SJSA1 (cell line): ENCODE results near the gene MZT2A. TPM values are rescaled to one million over a fixed set of nuclear protein-coding genes. Genes with fewer than 3 reads are reported as not detected.
"Not testable (repeated sequence)": the region's sequence is repeated elsewhere in the genome, so short reads cannot be mapped to it uniquely, and the experiment has no call there.

Experiments
- DNase-seq, 2 experiments: peaks; one replicate each; pipeline ENCODE4 v3.0.0-alpha.2; 2015 to 2020; ENCODE audit warnings: low spot score in 2 of 2, low read depth in 1 of 2
- H3K27ac ChIP-seq: fragments of 250-450 bp; sonication (Bioruptor Pico); 2 replicates; pipeline ENCODE4 v1.5.1; 2020; ENCODE audit warnings: mild to moderate bottlenecking, moderate library complexity
- H3K27me3 ChIP-seq: fragments of 250-450 bp; sonication (Bioruptor Pico); replicated peaks from 2 replicates; pipeline ENCODE4 v1.5.1; 2020; ENCODE audit warnings: mild to moderate bottlenecking, moderate library complexity
- H3K36me3 ChIP-seq: fragments of 250-450 bp; sonication (Bioruptor Pico); 2 replicates; pipeline ENCODE4 v1.5.1; 2020; ENCODE audit warnings: mild to moderate bottlenecking
- H3K4me1 ChIP-seq: fragments of 250-450 bp; sonication (Bioruptor Pico); replicated peaks from 2 replicates; pipeline ENCODE4 v1.6.1; 2021; ENCODE audit warnings: mild to moderate bottlenecking
- H3K4me3 ChIP-seq: fragments of 250-450 bp; sonication (Bioruptor Pico); 2 replicates; pipeline ENCODE4 v1.5.1; 2020; ENCODE audit warnings: mild to moderate bottlenecking
- H3K9me3 ChIP-seq: fragments of 250-450 bp; sonication (Bioruptor Pico); replicated peaks from 2 replicates; pipeline ENCODE4 v1.5.1; 2020; ENCODE audit warnings: mild to moderate bottlenecking
- total RNA-seq: library from RNA; depleted of rRNA; stranded (reverse); fragments of >200 nt; shearing (Covaris generic); gene quantifications from 2 replicates; pipeline ENCODE4 v1.2.3, GENCODE V29; 2014

Gene MZT2A
- total RNA-seq, 1 experiment from 2014 or later, result 52.5 TPM

DNA sequence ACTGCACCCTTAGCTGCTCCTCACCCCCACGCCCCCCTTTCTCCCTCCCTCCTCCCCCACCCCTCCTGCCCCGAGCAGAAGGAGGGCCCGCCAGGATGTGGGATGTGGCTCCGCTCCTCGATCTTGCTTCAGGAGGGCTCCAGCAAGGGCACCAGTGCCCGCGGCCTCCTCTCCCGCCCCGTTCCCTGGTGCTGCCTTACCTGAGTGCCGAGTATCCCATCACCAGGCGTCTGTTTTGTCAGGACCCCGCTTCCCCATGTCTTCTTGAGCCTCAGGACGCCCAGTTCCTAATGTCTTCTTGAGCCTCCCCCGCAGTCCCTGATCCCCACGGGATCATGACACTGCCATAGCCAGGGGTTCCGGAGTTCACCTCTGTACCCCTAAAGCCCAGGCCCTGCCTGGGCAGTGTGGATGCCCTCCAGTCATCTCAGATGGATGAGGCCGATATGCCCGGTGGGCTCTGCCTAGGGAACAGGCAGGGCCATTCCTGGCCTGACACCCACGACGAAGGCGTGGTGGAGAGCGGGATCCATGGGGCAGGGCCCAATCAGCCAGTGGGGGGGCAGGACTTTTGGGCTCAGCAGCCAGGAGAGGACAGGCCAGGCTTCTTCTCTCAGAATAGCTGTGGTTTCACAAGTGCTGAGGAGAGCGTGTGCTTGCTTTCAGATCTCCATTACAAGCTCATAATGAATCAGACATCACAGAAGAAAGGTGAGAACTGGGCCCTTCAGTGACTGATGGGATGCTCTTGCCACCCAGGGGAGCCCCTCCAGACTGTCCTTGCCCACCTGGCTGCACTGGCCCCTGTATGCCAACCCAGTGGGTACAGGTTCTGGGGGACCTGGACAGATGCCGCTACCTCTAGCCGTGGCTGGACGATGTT is 37.0 kb upstream of the MZT2A start:
- not testable (repeated sequence) for H3K27ac ChIP-seq, H3K36me3 ChIP-seq, H3K9me3 ChIP-seq, H3K27me3 ChIP-seq, H3K4me3 ChIP-seq, H3K4me1 ChIP-seq
- DNase-seq, result peak in 1 of 2 experiments; percentile 39

DNA sequence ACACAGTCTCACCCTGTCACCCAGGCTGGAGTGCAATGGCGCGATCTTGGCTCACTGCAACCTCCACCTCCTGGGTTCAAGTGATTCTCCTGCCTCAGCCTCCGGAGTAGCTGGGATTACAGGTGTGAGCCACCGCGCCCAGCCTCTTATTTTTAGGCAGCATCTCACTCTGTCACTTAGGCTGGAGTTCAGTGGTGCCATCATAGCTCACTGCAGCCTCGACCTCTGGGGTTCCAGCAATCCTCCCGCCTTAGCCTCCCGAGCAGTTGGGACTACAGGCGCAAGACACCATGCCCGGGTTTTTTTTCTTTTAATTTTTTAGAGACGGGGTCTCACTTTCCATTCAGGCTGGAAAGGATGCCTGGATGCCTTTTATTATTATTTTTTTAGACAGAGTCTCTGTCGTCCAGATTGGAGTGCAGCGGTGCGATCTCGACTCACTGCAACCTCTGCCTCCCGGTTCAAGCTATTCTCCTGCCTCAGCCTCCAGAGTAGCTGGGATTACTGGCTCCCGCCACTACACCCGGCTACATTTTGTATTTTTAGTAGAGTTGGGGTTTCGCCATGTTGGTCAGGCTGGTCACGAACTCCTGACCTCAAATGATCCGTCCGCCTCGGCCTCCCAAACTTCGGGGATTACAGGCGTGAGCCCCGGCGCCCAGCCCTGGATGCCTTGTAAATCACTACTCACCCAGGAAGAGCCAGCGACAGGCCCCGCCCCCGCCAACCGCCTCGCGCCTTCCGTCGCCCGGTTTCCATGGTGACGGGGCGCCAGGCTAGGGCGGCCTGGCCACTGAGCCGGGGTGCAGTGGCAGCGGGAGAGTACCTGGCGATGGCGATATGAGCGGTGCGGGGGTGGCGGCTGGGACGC is 35.2 kb upstream of the MZT2A start, which contains the start of gene CCDC74A:
Gene CCDC74A, plus strand, starts transcription at position 758 of the 871 bp plus-strand sequence. Its CDS starts 83 bp downstream, at position 841.
- H3K4me1 ChIP-seq, H3K36me3 ChIP-seq, H3K9me3 ChIP-seq, H3K27me3 ChIP-seq, H3K27ac ChIP-seq: not testable (repeated sequence)
- DNase-seq, result peak; percentile 59 to 80
- peak within 1 kb of the TSS; percentile 31 for H3K4me3 ChIP-seq

DNA sequence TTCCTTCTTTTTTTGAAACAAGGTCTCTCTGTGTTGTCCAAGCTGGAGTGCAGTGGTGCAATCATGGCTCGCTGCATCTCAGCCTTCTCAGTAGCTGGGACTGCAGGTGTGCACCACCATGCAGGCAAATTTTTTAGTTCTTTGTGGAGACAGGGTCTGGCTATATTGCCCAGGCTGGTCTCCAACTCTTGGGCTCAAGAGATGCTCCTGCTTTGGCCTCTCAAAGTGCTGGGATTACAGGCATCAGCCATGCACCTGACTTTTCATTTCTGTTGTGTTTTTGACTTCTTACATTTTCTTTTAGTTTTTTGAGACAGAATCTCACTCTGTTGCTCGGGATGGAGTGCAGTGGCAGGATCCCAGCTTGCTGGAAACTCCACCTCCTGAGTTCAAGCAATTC is 33.1 kb upstream of the MZT2A start:
- not testable (repeated sequence) for H3K4me1 ChIP-seq, H3K36me3 ChIP-seq, H3K27me3 ChIP-seq, H3K27ac ChIP-seq, H3K4me3 ChIP-seq, H3K9me3 ChIP-seq
- DNase-seq, result peak in 1 of 2 experiments; percentile 17

DNA sequence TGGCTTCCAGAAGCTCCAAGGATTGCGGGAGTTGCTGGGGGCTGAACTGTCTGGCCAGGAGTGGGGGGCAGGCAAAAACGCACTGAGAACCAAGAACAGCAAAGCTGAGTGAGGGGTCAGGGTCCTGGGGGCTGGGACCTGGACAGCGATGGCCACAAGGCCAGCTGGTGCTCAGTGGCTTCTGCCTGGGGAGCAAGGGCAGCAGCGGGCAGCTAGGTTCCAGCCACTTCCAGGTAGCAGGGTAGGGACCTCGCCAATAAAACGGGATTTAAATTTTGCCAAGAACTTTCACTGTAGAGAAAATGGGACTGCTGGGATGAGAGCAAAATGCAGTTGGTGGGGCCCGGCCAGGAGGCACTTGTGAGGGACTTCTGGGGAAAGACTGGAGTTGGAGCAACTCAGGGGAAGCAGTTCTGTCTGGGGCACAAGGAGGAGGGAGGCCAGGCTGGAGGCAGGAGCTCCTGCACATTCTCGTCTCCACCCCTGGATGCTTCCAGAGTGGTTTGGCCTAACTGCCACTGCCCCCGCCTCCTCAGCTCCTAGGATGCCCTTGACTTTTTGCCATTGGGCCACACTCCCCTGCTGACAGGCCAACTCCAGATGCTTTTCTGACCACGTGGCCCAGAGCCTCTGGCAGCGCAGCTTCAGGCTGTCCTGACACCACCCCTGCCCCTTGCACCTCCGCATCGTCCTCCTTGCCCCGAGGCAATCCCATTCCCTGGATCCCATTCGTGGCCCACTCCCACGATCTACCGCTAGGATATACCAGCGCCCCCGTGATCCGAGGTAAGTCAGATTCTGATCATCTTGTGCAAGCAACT is 30.0 kb upstream of the MZT2A start:
- H3K36me3 ChIP-seq, result 0 out of 2 replicates have a peak, but pooled peaks cover 3% of the 10 kb centered on the region
- no peaks in the 10 kb centered on the region for H3K9me3 ChIP-seq
- H3K27ac ChIP-seq, result no peak overlapping the region
- no peak for DNase-seq
- H3K27me3 ChIP-seq, result no peaks in the 10 kb centered on the region
- H3K4me1 ChIP-seq, result no peaks in the 10 kb centered on the region
- no peak overlapping the region for H3K4me3 ChIP-seq

DNA sequence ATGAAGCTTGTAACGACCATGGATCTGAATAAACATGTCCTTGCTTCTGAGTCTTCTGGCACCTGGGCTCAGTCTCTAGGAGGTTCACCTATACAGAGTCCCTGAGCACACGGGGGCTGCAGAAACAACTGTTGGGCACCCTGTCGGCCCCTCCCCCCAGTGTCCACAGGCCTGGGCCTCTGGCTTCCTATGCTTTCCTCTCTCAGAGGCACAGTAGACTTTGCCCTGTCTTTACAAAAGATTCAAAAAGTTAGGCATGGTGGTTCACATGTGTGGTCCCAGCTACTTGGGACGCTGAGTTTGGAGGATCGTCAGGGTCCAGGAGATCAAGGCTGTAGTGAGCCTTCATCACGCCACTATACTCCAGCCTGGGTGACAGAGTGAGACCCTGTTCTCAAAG is 29.3 kb upstream of the MZT2A start:
- H3K27me3 ChIP-seq, H3K9me3 ChIP-seq, H3K36me3 ChIP-seq, H3K27ac ChIP-seq, DNase-seq, H3K4me1 ChIP-seq, H3K4me3 ChIP-seq: not testable (repeated sequence)

DNA sequence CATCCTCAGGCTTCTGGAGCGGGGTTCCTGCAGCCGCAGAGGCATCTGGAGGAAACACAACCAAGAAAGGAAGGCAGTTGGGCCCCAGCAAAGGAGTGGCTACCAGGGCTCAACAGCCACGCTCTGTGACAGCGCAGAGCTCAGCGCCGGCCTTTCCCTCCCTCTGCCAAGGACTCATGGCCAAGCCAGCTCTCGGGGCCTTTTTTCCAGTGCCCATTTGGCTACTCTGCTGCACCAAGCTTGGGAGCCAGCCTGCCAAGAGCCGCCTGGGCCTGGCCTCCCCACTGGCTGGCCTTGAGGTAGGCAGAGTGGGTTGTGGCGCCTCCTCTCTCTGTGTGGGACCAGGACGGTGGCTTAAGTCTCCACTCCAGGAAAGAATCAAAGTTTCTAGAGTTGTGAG is 28.3 kb upstream of the MZT2A start:
- DNase-seq, result no peak
- no peaks in the 10 kb centered on the region for H3K27me3 ChIP-seq
- H3K4me1 ChIP-seq, result no peaks in the 10 kb centered on the region
- 0 out of 2 replicates have a peak, but pooled peaks cover 3% of the 10 kb centered on the region for H3K36me3 ChIP-seq
- no peaks in the 10 kb centered on the region for H3K9me3 ChIP-seq
- H3K4me3 ChIP-seq, result no peak overlapping the region
- H3K27ac ChIP-seq, result no peak overlapping the region

DNA sequence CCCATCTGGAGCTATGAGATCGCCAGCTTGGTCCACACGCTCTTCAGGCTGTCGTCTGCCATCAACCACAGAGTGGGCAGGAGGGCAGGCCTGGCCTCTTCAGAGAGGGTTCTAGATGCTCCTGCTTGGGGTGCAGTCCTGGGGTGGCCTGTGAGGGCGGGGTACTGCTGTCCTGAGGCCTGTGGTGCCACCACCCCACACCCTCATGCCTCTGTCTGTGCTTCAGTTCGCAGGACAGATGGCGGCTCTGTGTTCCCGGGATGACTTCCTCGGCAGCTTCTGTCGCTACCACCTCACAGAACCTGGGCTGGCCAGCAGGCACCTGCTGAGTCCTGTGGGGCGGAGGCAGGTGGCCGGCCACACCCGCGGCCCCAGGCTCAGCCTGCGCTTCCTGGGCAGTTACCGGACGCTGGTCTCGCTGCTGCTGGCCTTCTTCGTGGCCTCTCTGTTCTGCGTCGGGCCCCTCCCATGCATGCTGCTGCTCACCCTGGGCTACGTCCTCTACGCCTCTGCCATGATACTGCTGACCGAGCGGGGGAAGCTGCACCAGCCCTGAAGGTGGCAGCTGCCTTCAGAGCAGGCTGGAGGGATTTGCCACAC is 27.8 kb upstream of the MZT2A start:
- H3K27me3 ChIP-seq, H3K4me1 ChIP-seq, H3K27ac ChIP-seq, H3K36me3 ChIP-seq, H3K4me3 ChIP-seq, H3K9me3 ChIP-seq, DNase-seq: not testable (repeated sequence)

DNA sequence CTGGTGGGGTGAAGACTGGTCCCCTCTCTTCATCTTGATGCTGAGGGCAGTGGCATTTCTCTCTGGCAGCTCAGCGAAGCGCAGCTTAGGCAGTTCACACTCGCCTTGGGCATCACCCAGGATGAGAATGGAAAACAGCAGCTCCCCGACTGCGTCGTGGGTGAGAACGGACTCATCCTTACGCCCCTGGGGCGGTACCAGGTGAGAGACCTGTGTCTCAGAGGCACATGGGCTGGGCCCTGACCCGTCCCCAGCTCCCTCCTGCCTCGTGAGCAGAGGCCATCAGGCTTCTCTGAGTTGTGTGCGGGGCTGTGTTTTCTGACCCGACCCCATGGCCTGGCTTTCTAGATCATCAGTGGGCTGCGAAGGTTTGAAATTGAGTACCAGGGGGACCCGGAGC is 27.3 kb upstream of the MZT2A start:
- Histone ChIP-seq H3K36me3 (0 out of 2 replicates have a peak, but pooled peaks cover 3% of the 10 kb centered on the region), H3K27ac (no peak overlapping the region), H3K4me1 (no peaks in the 10 kb centered on the region), H3K27me3 (no peaks in the 10 kb centered on the region), H3K4me3 (no peak overlapping the region), H3K9me3 (no peaks in the 10 kb centered on the region)
- DNase-seq, result no peak

DNA sequence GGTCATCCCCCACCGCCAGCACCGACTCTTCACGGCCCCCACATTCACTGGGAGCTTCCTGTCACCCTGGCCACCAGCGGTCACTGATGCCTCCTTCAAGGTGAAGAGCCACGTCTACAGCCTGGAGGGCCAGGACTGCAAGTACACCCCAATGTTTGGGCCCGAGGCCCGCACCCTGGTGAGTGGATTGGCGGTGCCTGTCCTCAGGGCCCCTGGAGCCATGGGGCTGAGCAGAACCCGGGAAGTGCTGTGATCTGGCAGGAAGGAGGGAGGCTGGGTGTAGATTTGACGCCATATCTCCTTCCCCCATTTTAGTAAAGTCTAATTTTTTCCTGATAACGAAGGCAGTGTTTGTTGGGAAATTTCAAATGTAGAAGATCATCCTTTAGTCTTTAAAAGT is 26.3 kb upstream of the MZT2A start:
- H3K36me3 ChIP-seq, H3K27me3 ChIP-seq, H3K4me1 ChIP-seq, H3K27ac ChIP-seq, H3K9me3 ChIP-seq, H3K4me3 ChIP-seq, DNase-seq: not testable (repeated sequence)

DNA sequence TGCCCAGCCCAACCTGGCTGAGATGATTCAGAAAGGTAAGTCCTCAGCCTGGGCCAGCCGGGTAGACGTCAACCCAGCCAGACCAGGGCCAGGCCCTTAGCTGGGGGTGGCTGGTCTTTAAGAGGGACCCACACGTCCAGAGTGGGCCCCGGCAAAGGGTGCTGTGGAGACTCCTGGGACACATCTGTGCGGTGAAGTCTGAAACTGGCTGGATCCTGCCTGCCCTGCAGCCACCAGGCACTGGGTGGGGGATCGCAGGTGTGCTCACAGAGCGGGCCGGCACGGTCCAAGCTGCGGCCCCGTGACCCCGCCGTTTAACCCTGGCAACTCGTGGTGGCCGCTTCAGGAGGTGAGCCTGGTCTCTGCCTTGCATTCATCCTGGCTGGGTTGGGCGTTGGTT is 25.7 kb upstream of the MZT2A start:
- DNase-seq, H3K4me3 ChIP-seq, H3K27ac ChIP-seq, H3K36me3 ChIP-seq, H3K27me3 ChIP-seq, H3K9me3 ChIP-seq, H3K4me1 ChIP-seq: not testable (repeated sequence)

DNA sequence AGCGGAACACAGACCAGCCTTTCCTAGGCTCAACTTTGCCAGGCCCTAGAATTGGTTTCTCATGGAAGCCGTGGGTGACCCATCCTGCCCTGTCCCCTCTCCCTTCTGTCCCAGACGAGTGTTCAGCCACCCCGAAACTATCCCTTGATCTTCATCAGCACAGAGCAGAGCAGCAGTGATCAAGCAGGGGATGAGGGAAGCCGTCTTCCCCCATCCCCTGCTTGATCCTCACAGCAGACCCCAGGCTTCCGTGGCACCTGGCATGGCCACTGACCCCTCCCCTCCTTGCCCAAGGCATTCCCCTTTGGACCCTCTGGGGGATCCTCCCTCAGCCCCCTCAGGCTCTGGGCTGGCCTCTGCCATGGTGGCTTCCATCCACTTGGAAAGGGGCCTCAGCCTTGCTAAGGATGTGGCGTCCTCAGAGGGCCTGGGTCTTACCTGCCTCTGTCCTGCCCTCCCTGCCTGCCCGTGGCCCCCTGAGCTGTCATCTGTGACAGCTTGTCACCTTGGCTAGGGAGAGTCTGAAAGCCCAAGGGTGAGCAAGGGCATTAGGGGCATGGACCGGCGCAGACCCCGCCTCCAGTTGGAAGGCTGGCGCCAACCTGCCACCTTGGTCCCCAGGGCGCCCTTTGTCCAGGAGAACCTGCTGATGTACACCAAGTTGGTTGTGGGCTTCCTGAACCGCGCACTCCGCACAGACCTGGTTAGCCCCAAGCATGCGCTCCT is 25.1 kb upstream of the MZT2A start:
- no peaks in the 10 kb centered on the region for H3K27me3 ChIP-seq
- no peaks in the 10 kb centered on the region for H3K4me1 ChIP-seq
- no peaks in the 10 kb centered on the region for H3K9me3 ChIP-seq
- DNase-seq, result no peak
- no peak overlapping the region for H3K4me3 ChIP-seq
- 0 out of 2 replicates have a peak, but pooled peaks cover 3% of the 10 kb centered on the region for H3K36me3 ChIP-seq
- H3K27ac ChIP-seq, result no peak overlapping the region

DNA sequence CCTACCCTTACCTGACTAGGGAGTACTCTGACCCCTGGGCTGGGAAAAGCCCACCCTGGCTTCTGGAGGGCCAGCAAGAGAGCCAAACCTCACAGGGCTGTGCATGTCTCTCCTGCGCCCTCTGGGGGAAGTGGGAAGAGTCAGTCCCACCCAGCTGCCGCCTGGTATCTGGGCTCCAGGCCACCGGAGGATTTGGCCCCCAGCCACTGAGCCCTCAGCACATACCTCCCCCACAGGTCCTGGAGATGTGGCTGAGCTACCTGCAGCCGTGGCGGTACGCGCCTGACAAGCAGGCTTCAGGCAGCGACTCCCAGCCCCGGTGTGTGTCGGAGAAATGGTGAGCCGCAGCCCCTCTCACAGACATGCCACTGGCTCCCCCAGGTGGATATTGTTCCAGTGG is 24.4 kb upstream of the MZT2A start:
- not testable (repeated sequence) for H3K27ac ChIP-seq, H3K27me3 ChIP-seq, H3K4me1 ChIP-seq, H3K36me3 ChIP-seq, H3K4me3 ChIP-seq, DNase-seq, H3K9me3 ChIP-seq

DNA sequence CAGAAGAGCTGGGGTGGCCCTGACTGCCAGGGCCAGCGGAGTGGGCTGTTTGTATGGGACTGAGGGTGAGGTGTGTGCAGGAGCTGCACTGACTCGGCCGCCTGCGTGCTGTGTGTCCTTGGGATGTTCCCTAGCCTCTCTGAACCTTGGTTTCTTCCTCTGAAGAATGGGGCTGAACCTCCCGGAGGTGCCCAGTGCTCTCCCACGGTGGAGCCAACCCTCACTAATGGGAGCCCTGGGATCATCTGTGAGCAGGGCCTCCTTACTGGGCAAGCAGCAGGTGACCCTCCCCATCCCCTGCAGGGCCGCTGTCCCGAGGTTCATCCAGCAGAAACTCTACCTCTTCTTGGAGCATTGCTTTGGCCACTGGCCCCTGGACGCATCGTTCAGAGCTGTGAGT is 23.8 kb upstream of the MZT2A start:
- no peaks in the 10 kb centered on the region for H3K27me3 ChIP-seq
- no peaks in the 10 kb centered on the region for H3K4me1 ChIP-seq
- no peak for DNase-seq
- H3K4me3 ChIP-seq, result no peak overlapping the region
- no peaks in the 10 kb centered on the region for H3K9me3 ChIP-seq
- 0 out of 2 replicates have a peak, but pooled peaks cover 3% of the 10 kb centered on the region for H3K36me3 ChIP-seq
- no peak overlapping the region for H3K27ac ChIP-seq
